Measurements from ENCODE around the gene THAP8.

DNA sequence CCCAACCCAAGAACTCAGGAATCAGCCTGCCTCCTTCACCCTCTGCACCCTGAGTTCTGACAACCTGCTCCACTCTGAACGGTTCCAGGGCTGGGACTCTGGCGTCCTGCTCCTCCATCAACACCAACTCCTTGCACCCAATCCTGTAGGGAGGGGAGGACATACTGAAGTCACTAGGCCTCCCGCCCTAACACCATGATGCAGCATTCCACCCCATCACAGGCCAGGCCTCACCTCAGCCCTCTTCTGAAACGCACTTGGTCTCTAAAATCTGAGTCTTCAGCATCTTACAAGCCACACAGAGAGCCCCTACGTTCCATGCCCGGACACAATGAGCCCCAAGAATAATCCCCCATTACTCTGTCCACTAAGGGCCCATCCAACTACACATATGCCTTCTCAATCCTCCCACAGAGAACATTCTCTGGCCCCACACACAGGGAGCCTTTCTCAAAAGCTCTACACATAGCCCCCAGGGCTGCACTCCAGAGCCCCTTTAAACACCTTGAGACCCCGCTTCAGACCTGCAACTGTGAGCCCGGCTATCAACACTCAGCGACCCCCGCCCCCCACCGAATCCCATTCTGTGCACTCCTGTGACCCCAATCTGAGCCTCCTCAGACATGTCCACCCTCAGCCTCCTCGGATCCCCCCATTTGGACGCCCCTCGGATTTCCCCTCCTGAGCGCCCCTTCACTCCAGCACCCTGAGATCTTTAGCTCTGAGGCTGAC is 40.6 kb downstream of the THAP8 start:
- TF ChIP-seq EZH2 (IDR thresholded peaks at IDR 0.05; ENCODE audit: low read length): no peak
- TF ChIP-seq, protein P1, sequence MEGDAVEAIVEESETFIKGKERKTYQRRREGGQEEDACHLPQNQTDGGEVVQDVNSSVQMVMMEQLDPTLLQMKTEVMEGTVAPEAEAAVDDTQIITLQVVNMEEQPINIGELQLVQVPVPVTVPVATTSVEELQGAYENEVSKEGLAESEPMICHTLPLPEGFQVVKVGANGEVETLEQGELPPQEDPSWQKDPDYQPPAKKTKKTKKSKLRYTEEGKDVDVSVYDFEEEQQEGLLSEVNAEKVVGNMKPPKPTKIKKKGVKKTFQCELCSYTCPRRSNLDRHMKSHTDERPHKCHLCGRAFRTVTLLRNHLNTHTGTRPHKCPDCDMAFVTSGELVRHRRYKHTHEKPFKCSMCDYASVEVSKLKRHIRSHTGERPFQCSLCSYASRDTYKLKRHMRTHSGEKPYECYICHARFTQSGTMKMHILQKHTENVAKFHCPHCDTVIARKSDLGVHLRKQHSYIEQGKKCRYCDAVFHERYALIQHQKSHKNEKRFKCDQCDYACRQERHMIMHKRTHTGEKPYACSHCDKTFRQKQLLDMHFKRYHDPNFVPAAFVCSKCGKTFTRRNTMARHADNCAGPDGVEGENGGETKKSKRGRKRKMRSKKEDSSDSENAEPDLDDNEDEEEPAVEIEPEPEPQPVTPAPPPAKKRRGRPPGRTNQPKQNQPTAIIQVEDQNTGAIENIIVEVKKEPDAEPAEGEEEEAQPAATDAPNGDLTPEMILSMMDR (optimal IDR thresholded peaks at IDR 0.05 in 1 of 3, IDR thresholded peaks at IDR 0.05 in 1 of 3, conservative IDR thresholded peaks at IDR 0.05 in 1 of 3; ENCODE audit: extremely low read depth in 1 of 3, insufficient read depth in 2 of 3, low read length in 3 of 3): no peak

Measured in keratinocyte (primary cell).